ENCODE results near the gene PRRT2. TPM values are rescaled to one million over a fixed set of nuclear protein-coding genes. Genes with fewer than 3 reads are reported as not detected.
A peak's percentile ranks its signal among the peaks of the same experiment; 100 is the strongest.

PRRT2 gene
- total RNA-seq, 3 donors from 2014 or later = 2.9 to 3.9 (median 3.5) TPM

- no peak overlapping the region for H3K4me3 ChIP-seq
- no peaks in the 10 kb centered on the region for H3K9me3 ChIP-seq
- intact Hi-C loops (cut with DNase I; ENCODE audit: low total_unique reads) = no loop called here
- H3K4me1 ChIP-seq = peaks cover 0 to 12% of the 10 kb centered on the region in 2 donors
- H3K36me3 ChIP-seq = no peaks in the 10 kb centered on the region
- TF ChIP-seq CTCF (IDR thresholded peaks at IDR 0.05) (no peak), POLR2AphosphoS5 (IDR thresholded peaks at IDR 0.05) (no peak), POLR2A (IDR thresholded peaks at IDR 0.05) (no peak)
- no peak overlapping the region for H3K27ac ChIP-seq
- no peak for DNase-seq (ENCODE audit: low spot score in 2 of 2)
- H3K27me3 ChIP-seq = no peaks in the 10 kb centered on the region
Measured at GRCh38 chr16:29794231-29794710, 17.7 kb upstream of the PRRT2 start.

GRCh38 chr16:29802416-29802935 lies 9.5 kb upstream of the PRRT2 start:
- Histone ChIP-seq H3K27ac (no peak overlapping the region), H3K9me3 (no peaks in the 10 kb centered on the region), H3K4me1 (peaks cover 0 to 8% of the 10 kb centered on the region in 2 donors), H3K27me3 (no peaks in the 10 kb centered on the region), H3K4me3 (no peak overlapping the region), H3K36me3 (no peaks in the 10 kb centered on the region)
- DNase-seq (ENCODE audit: low spot score in 2 of 2) = no peak
- intact Hi-C loops (cut with DNase I; ENCODE audit: low total_unique reads) = loop anchor here (10.0 kb wide), 1 partner anchor 62 kb away; the partner anchor contains the start of gene CDIPT
- TF ChIP-seq CTCF (IDR thresholded peaks at IDR 0.05) (no peak), POLR2AphosphoS5 (IDR thresholded peaks at IDR 0.05) (no peak), POLR2A (IDR thresholded peaks at IDR 0.05) (no peak)

- no peak overlapping the region for H3K4me3 ChIP-seq
- DNase-seq (ENCODE audit: low spot score in 2 of 2) = no peak
- no peaks in the 10 kb centered on the region for H3K9me3 ChIP-seq
- TF ChIP-seq CTCF (IDR thresholded peaks at IDR 0.05) (no peak), POLR2A (IDR thresholded peaks at IDR 0.05) (no peak), POLR2AphosphoS5 (IDR thresholded peaks at IDR 0.05) (no peak)
- H3K27ac ChIP-seq = peak overlapping the region; percentile 98 to 99
- no peaks in the 10 kb centered on the region for H3K36me3 ChIP-seq
- intact Hi-C loops (cut with DNase I; ENCODE audit: low total_unique reads) = loop anchor here (10.0 kb wide), 1 partner anchor 61 kb away; the partner anchor contains the start of gene CDIPT
- H3K27me3 ChIP-seq = no peaks in the 10 kb centered on the region
- peaks cover 5 to 19% of the 10 kb centered on the region in 2 donors for H3K4me1 ChIP-seq
Measured at GRCh38 chr16:29804020-29804419, 8.0 kb upstream of the PRRT2 start.

GRCh38 chr16:29804455-29805231 lies 7.3 kb upstream of the PRRT2 start:
- Histone ChIP-seq H3K27ac (peak overlapping the region; percentile 98 to 99), H3K4me1 (peaks cover 5 to 25% of the 10 kb centered on the region in 2 donors), H3K36me3 (no peaks in the 10 kb centered on the region), H3K4me3 (peak overlapping the region; percentile 83 to 84 (median 83)), H3K27me3 (no peaks in the 10 kb centered on the region), H3K9me3 (no peaks in the 10 kb centered on the region)
- TF ChIP-seq CTCF (IDR thresholded peaks at IDR 0.05) = peak in 1 of 3 donors; percentile 4
- TF ChIP-seq POLR2A (IDR thresholded peaks at IDR 0.05) = no peak
- intact Hi-C loops (cut with DNase I; ENCODE audit: low total_unique reads) = loop anchor here (10.0 kb wide), 1 partner anchor 60 kb away; the partner anchor contains the start of gene CDIPT
- DNase-seq (ENCODE audit: low spot score in 2 of 2) = no peak

Data from breast epithelium (tissue), 4 donors.